ENCODE measurements around the gene ORAI3. TPM values are rescaled to one million over a fixed set of nuclear protein-coding genes. Genes with fewer than 3 reads are reported as not detected.

Gene ORAI3
- total RNA-seq, 1 experiment from 2014 or later: 9.0 TPM

GRCh38 chr16:30992931-30993816 is 44.3 kb downstream of the ORAI3 start:
- Histone ChIP-seq H3K9me2 (ENCODE audit: insufficient read depth) (no peaks in the 10 kb centered on the region), H3K4me2 (ENCODE audit: low read length) (no peak overlapping the region), H3K27ac (ENCODE audit: low read depth, low read length) (no peak overlapping the region), H3K9me3 (ENCODE audit: control insufficient read depth in 1 of 2, insufficient read depth in 1 of 2, low read depth in 1 of 2, low read length in 2 of 2) (no peaks in the 10 kb centered on the region), H3K9ac (ENCODE audit: low read length) (no peak overlapping the region), H4K20me1 (ENCODE audit: insufficient read depth) (no peaks in the 10 kb centered on the region), H3K79me2 (ENCODE audit: insufficient read depth, low read length) (no peaks in the 10 kb centered on the region), H3K27me3 (ENCODE audit: insufficient read depth, low read length) (no peaks in the 10 kb centered on the region), H3K4me1 (ENCODE audit: control insufficient read depth in 1 of 2, insufficient read depth in 2 of 2, low read length in 2 of 2) (peaks cover 11 to 28% of the 10 kb centered on the region in 2 experiments), H2AFZ (ENCODE audit: low read depth, low read length, poor library complexity, severe bottlenecking) (no peak overlapping the region), H3K36me3 (ENCODE audit: control insufficient read depth in 1 of 2, insufficient read depth in 2 of 2, low read length in 2 of 2) (no peaks in the 10 kb centered on the region), H3K4me3 (replicated peaks in 1 of 2; ENCODE audit: low read depth in 1 of 2, low read length in 2 of 2) (no peak overlapping the region)
- RAD21 ChIA-PET (ENCODE audit: low non-redundant PET in 1 of 2, low total read pairs in 2 of 2, uncharacterized antibody in 2 of 2, unreplicated experiment in 2 of 2): no interaction called here
- CTCF ChIA-PET: interaction anchor here (1.0 kb wide), 2 partner anchors 8 to 149 kb away, joined by 3 read pairs; partner anchors contain the start of gene HSD3B7
- POLR2A ChIA-PET: interaction anchor here (1.6 kb wide), 1 partner anchor 125 kb away, joined by 3 read pairs; the partner anchor contains the start of gene KAT8
- ATAC-seq: no peak
- no TSS peak for BruUV-seq (replicated peaks)
- DNase-seq (ENCODE audit: low read depth, low spot score): no peak
- TF ChIP-seq EZH2phosphoT487 (IDR thresholded peaks at IDR 0.05; ENCODE audit: borderline replicate concordance) (no peak), ATF3 (IDR thresholded peaks at IDR 0.05) (no peak), FOSL1 (IDR thresholded peaks at IDR 0.05; ENCODE audit: low read depth) (no peak), REST (IDR thresholded peaks at IDR 0.05; ENCODE audit: low read depth) (no peak), CBX3 (IDR thresholded peaks at IDR 0.05; ENCODE audit: low read depth) (no peak), EGR1 (IDR thresholded peaks at IDR 0.05; ENCODE audit: low read depth) (no peak), EZH2 (IDR thresholded peaks at IDR 0.05) (no peak), POLR2AphosphoS5 (IDR thresholded peaks at IDR 0.05; ENCODE audit: low read depth, low read length) (no peak), ZFX (IDR thresholded peaks at IDR 0.05) (no peak), POLR2A (IDR thresholded peaks at IDR 0.05; ENCODE audit: borderline replicate concordance, extremely low read depth, insufficient read depth, insufficient read length) (no peak), ZNF274 (IDR thresholded peaks at IDR 0.05; ENCODE audit: low read depth, low read length) (no peak), TCF7L2 (IDR thresholded peaks at IDR 0.05; ENCODE audit: borderline replicate concordance, extremely low read depth, insufficient read depth, insufficient read length) (no peak), RAD21 (IDR thresholded peaks at IDR 0.05; ENCODE audit: low read depth) (no peak), CEBPB (IDR thresholded peaks at IDR 0.05; ENCODE audit: low read depth) (no peak), SIN3A (IDR thresholded peaks at IDR 0.05; ENCODE audit: low read depth) (no peak), YY1 (IDR thresholded peaks at IDR 0.05; ENCODE audit: extremely low read depth, insufficient replicate concordance, low read depth, low read length) (no peak), JUND (IDR thresholded peaks at IDR 0.05) (no peak)
- TF ChIP-seq, protein P1, sequence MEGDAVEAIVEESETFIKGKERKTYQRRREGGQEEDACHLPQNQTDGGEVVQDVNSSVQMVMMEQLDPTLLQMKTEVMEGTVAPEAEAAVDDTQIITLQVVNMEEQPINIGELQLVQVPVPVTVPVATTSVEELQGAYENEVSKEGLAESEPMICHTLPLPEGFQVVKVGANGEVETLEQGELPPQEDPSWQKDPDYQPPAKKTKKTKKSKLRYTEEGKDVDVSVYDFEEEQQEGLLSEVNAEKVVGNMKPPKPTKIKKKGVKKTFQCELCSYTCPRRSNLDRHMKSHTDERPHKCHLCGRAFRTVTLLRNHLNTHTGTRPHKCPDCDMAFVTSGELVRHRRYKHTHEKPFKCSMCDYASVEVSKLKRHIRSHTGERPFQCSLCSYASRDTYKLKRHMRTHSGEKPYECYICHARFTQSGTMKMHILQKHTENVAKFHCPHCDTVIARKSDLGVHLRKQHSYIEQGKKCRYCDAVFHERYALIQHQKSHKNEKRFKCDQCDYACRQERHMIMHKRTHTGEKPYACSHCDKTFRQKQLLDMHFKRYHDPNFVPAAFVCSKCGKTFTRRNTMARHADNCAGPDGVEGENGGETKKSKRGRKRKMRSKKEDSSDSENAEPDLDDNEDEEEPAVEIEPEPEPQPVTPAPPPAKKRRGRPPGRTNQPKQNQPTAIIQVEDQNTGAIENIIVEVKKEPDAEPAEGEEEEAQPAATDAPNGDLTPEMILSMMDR (IDR thresholded peaks at IDR 0.05 in 2 of 3, conservative IDR thresholded peaks at IDR 0.05 in 1 of 3; ENCODE audit: borderline replicate concordance in 1 of 3, insufficient read depth in 1 of 3, low read depth in 2 of 3, low read length in 2 of 3): no peak
- TF ChIP-seq, protein P2, sequence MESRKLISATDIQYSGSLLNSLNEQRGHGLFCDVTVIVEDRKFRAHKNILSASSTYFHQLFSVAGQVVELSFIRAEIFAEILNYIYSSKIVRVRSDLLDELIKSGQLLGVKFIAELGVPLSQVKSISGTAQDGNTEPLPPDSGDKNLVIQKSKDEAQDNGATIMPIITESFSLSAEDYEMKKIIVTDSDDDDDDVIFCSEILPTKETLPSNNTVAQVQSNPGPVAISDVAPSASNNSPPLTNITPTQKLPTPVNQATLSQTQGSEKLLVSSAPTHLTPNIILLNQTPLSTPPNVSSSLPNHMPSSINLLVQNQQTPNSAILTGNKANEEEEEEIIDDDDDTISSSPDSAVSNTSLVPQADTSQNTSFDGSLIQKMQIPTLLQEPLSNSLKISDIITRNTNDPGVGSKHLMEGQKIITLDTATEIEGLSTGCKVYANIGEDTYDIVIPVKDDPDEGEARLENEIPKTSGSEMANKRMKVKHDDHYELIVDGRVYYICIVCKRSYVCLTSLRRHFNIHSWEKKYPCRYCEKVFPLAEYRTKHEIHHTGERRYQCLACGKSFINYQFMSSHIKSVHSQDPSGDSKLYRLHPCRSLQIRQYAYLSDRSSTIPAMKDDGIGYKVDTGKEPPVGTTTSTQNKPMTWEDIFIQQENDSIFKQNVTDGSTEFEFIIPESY (IDR thresholded peaks at IDR 0.05; ENCODE audit: extremely low read depth, insufficient replicate concordance, low read length): no peak
- intact Hi-C loops (cut with micrococcal nuclease): no loop called here
